GM12878 (cell line): Measurements from ENCODE around the gene DCAF4L1. TPM values are rescaled to one million over a fixed set of nuclear protein-coding genes. Genes with fewer than 3 reads are reported as not detected.

Experiments
- ATAC-seq: fragments of 200-7000 bp; cut with Tn5 transposase; 3 replicates; pipeline ENCODE4 v1.9.1; 2020; ENCODE audit warnings: mild to moderate bottlenecking, moderate library complexity
- BruUV-seq: library from RNA; stranded (reverse); fragments of 400-500 nt; replicated peaks from 2 replicates; lab custom pipeline; 2021; lab: Mats Ljungman, UMichigan
- CTCF ChIA-PET: fragments of 300-600 bp; sonication (Branson Sonifier 250); formaldehyde crosslinking; extraction: SDS; loops from one replicate; lab custom pipeline; 2021; ENCODE audit warnings: inconsistent platforms; lab: Yijun Ruan, JAX
- POLR2A ChIA-PET: fragments of 350-600 bp; formaldehyde crosslinking; extraction: SDS; loops from one replicate; lab custom pipeline; 2021; ENCODE audit warnings: inconsistent platforms; lab: Charles Lee
- RAD21 ChIA-PET: fragments of 300-600 bp; sonication (Branson Sonifier 250); formaldehyde crosslinking; loops from one replicate; lab custom pipeline; 2023; ENCODE audit warnings: antibody characterized with exemption; ENCODE audit not compliant: unreplicated experiment; lab: Charles Lee
- SMC1A ChIA-PET: fragments of 300-600 bp; sonication (Branson Sonifier 250); formaldehyde crosslinking; loops from one replicate; lab custom pipeline; 2023; ENCODE audit not compliant: unreplicated experiment, uncharacterized antibody; lab: Charles Lee
- DNase-seq: peaks from one replicate; pipeline ENCODE4 v3.0.0-alpha.2; 2011; ENCODE audit warnings: low read depth, low spot score
- FAIRE-seq: peaks from 3 replicates; lab custom pipeline; 2011; peaks lifted over from hg19 to GRCh38; lab: Jason Lieb, UNC
- H2AFZ ChIP-seq: 2 replicates; pipeline ENCODE4 v1.6.0; 2011; ENCODE audit warnings: low read depth, low read length, control low read depth; ENCODE audit not compliant: control insufficient read depth
- H3K27ac ChIP-seq: 2 replicates; pipeline ENCODE4 v1.5.1; 2011; ENCODE audit warnings: control low read depth; ENCODE audit not compliant: control insufficient read depth, insufficient read depth
- H3K27me3 ChIP-seq, 2 experiments: replicated peaks in 1 of 2; 2 replicates each; pipeline versions ENCODE4 v1.6.0 to v1.6.1; 2011; ENCODE audit warnings: low read length in 1 of 2; ENCODE audit not compliant: control insufficient read depth in 2 of 2, insufficient read depth in 2 of 2
- H3K36me3 ChIP-seq, 2 experiments: 2 replicates each; pipeline ENCODE4 v1.5.1; 2011; ENCODE audit warnings: low read length in 1 of 2; ENCODE audit not compliant: control insufficient read depth in 2 of 2, insufficient read depth in 2 of 2
- H3K4me1 ChIP-seq: 2 replicates; pipeline ENCODE4 v1.6.1; 2011; ENCODE audit warnings: mild to moderate bottlenecking, low read length, moderate library complexity, mixed read lengths; ENCODE audit not compliant: control insufficient read depth, insufficient read depth
- H3K4me2 ChIP-seq: 2 replicates; pipeline ENCODE4 v1.6.0; 2011; ENCODE audit warnings: control low read depth; ENCODE audit not compliant: control insufficient read depth, insufficient read depth
- H3K4me3 ChIP-seq: fragments of 200-600 bp; sonication (generic); 2 replicates; pipeline ENCODE4 v1.5.1; 2016
- H3K79me2 ChIP-seq: 2 replicates; pipeline ENCODE4 v1.6.0; 2011; ENCODE audit warnings: low read length; ENCODE audit not compliant: control insufficient read depth, insufficient read depth
- H3K9ac ChIP-seq: 2 replicates; pipeline ENCODE4 v1.8.0; 2011; ENCODE audit warnings: low read length, control low read depth, mixed read lengths; ENCODE audit not compliant: control insufficient read depth, insufficient read depth
- H3K9me3 ChIP-seq: replicated peaks from 3 replicates; pipeline ENCODE4 v1.5.1; 2011; ENCODE audit warnings: mild to moderate bottlenecking, low read length; ENCODE audit not compliant: control insufficient read depth, insufficient read depth
- H4K20me1 ChIP-seq: 2 replicates; pipeline ENCODE4 v1.6.0; 2011; ENCODE audit not compliant: control insufficient read depth, insufficient read depth
- CEBPB ChIP-seq, 2 experiments: fragments of 150-350 bp in 1 of 2; IDR thresholded peaks; 2 replicates each; pipeline ENCODE4 v1.6.1; 2012 to 2014; ENCODE audit warnings: low read depth in 2 of 2, low read length in 2 of 2, borderline replicate concordance in 1 of 2, inconsistent platforms in 1 of 2
- EED ChIP-seq: sonication (generic); IDR thresholded peaks from 2 replicates; pipeline ENCODE4 v1.6.1; 2016; ENCODE audit warnings: antibody characterized with exemption, low read depth
- GATAD2B ChIP-seq: fragments of 450-650 bp; conservative IDR thresholded peaks from 2 replicates; pipeline ENCODE4 v1.6.1; 2017; ENCODE audit warnings: low read depth, mild to moderate bottlenecking, moderate library complexity
- IKZF2 ChIP-seq, 2 experiments: fragments of 450-650 bp; IDR thresholded peaks; 2 replicates each; pipeline ENCODE4 v1.6.1; 2017; ENCODE audit warnings: mild to moderate bottlenecking in 2 of 2, moderate library complexity in 2 of 2
- JUND ChIP-seq: IDR thresholded peaks from 2 replicates; pipeline ENCODE4 v1.6.1; 2012; ENCODE audit warnings: low read depth, mild to moderate bottlenecking, low read length, improper control_type of control experiment, moderate library complexity
- LARP7 ChIP-seq: fragments of 450-650 bp; IDR thresholded peaks from 2 replicates; pipeline ENCODE4 v1.6.1; 2017; ENCODE audit warnings: mild to moderate bottlenecking
- NFYA ChIP-seq: IDR thresholded peaks from 2 replicates; pipeline ENCODE4 v1.6.1; 2011; ENCODE audit warnings: low read depth, mild to moderate bottlenecking, low read length, improper control_type of control experiment, borderline replicate concordance
- NR2F1 ChIP-seq: fragments of 450-650 bp; conservative IDR thresholded peaks from 2 replicates; pipeline ENCODE4 v1.6.1; 2017; ENCODE audit warnings: mild to moderate bottlenecking
- POLR2A ChIP-seq: IDR thresholded peaks from 2 replicates; pipeline ENCODE4 v1.6.1; 2011; ENCODE audit warnings: low read depth, mild to moderate bottlenecking, low read length
- POU2F2 ChIP-seq: IDR thresholded peaks from 3 replicates; pipeline ENCODE4 v1.6.1; 2011; ENCODE audit warnings: low read depth, mild to moderate bottlenecking, low read length, borderline replicate concordance
- SREBF2 ChIP-seq: IDR thresholded peaks from 2 replicates; pipeline ENCODE4 v1.6.1; 2012; ENCODE audit warnings: mild to moderate bottlenecking, low read length
- SUPT20H ChIP-seq: IDR thresholded peaks from 2 replicates; pipeline ENCODE4 v1.6.1; 2011; ENCODE audit warnings: low read depth, mild to moderate bottlenecking, low read length, moderate library complexity, borderline replicate concordance; ENCODE audit not compliant: control insufficient read depth
- TCF3 ChIP-seq: IDR thresholded peaks from 2 replicates; pipeline ENCODE4 v1.6.1; 2012; ENCODE audit warnings: low read depth, mild to moderate bottlenecking, low read length, borderline replicate concordance; ENCODE audit not compliant: insufficient read depth
- ZNF24 ChIP-seq: fragments of 450-650 bp; IDR thresholded peaks from 2 replicates; pipeline ENCODE4 v1.6.1; 2017; ENCODE audit warnings: antibody characterized with exemption, mild to moderate bottlenecking
- WGBS: methylation state at CpG from one replicate; pipeline ENCODE4 v1.1.6; 2016; ENCODE audit warnings: low lambda C conversion rate; ENCODE audit not compliant: insufficient replicate concordance, insufficient coverage; ENCODE audit errors: missing lambda C conversion rate; 5-methylcytosine and 5-hydroxymethylcytosine counted together
- in situ Hi-C: fragments of 300-500 bp; cut with MboI; formaldehyde crosslinking; loops from 9 replicates; pipeline ENCODE4 v1.14.3; 2018; ENCODE audit warnings: mixed read lengths
- intact Hi-C: fragments of 100-400 bp; cut with micrococcal nuclease; formaldehyde crosslinking; loops from one replicate; pipeline ENCODE4 v1.14.2; 2022; ENCODE audit not compliant: unreplicated experiment
- polyA plus RNA-seq, 11 experiments: library from polyadenylated mRNA; depleted of rRNA in 4 of 11; unstranded in 6 of 11; stranded (reverse) in 5 of 11; fragments of >200 nt; fragmentation: Nextera tagmentation in 4 of 11; fragmentation: Illumina TruSeq in 1 of 11; extraction: Ambion mirVana in 4 of 11; extraction: Trizol in 1 of 11; gene quantifications; 1 replicate in 1 of 11; 2 replicates in 10 of 11; pipeline versions ENCODE4 v1.2.1 to v1.2.3, GENCODE V29; 2011 to 2016; ENCODE audit warnings: inconsistent platforms in 2 of 11, missing spikeins in 2 of 11, low read depth in 1 of 11
- total RNA-seq, 4 experiments: library from RNA; depleted of rRNA in 3 of 4; stranded (reverse); fragments of >200 nt in 3 of 4; fragmentation: Illumina TruSeq in 1 of 4; extraction: Trizol in 1 of 4; gene quantifications; 2 replicates each; pipeline versions ENCODE4 v1.2.1 to v1.2.3, GENCODE V29; 2013 to 2021
- TF ChIP-seq, protein P1 (sequence below): fragments of 450-650 bp; IDR thresholded peaks from 2 replicates; pipeline ENCODE4 v1.6.1; 2017; ENCODE audit warnings: borderline replicate concordance
- TF ChIP-seq, protein P2 (sequence below): IDR thresholded peaks from 2 replicates; pipeline ENCODE4 v1.6.1; 2012; ENCODE audit warnings: mild to moderate bottlenecking, low read depth, low read length
- TF ChIP-seq, protein P3 (sequence below): IDR thresholded peaks from 2 replicates; pipeline ENCODE4 v1.6.1; 2011; ENCODE audit warnings: mild to moderate bottlenecking, low read depth, low read length, moderate library complexity; ENCODE audit not compliant: insufficient replicate concordance
- TF ChIP-seq, protein P4 (sequence below): fragments of 450-650 bp; IDR thresholded peaks from 2 replicates; pipeline ENCODE4 v1.6.1; 2018; ENCODE audit warnings: borderline replicate concordance, mild to moderate bottlenecking; ENCODE audit not compliant: partially characterized antibody

The DCAF4L1 gene
- total and polyA plus RNA-seq, 10 of the 15 experiments (the other 5 are each of a cell fraction or from before 2014, with no cell fraction given), result 0.04 to 0.48 (median 0.18) TPM

DNA sequence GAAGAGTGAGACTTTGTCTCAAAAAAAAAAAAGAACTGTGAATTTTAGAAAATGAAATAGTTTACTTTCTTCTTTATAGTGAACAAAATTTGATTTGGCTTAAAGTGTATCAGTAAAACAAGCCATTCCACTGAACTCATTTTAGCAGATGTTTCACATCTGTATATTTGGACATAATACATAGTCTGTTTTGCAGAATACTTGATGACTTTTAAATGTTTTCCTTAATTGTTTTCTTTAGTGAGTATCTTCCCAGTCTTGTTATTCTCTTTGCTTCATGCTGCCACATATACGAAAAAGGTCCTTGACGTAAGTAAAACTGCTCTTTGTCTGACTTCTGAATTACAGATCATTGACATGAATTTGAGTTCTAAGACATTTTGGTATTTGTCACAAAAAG, 38.0 kb upstream of the DCAF4L1 start:
- no peak for ATAC-seq
- Histone ChIP-seq H3K79me2 (peaks cover 12% of the 10 kb centered on the region), H3K27me3 (no peaks in the 10 kb centered on the region), H3K36me3 (peaks cover 0 to 23% of the 10 kb centered on the region in 2 experiments; a peak in 3 of 4 replicates), H4K20me1 (no peaks in the 10 kb centered on the region), H3K9me3 (no peaks in the 10 kb centered on the region), H3K4me1 (no peaks in the 10 kb centered on the region), H2AFZ (no peak overlapping the region), H3K9ac (no peak overlapping the region), H3K27ac (no peak overlapping the region), H3K4me2 (no peak overlapping the region), H3K4me3 (no peak overlapping the region)
- no peak for DNase-seq
- ChIA-PET SMC1A (no interaction called here), CTCF (no interaction called here), RAD21 (no interaction called here), POLR2A (no interaction called here)
- no peak for FAIRE-seq
- intact Hi-C loops (no loop called here), in situ Hi-C loops (no loop called here)
- BruUV-seq, result no TSS peak
- WGBS, result 100% methylated on average over 2 of the region's 2 CpGs
- TF ChIP-seq, protein P1, sequence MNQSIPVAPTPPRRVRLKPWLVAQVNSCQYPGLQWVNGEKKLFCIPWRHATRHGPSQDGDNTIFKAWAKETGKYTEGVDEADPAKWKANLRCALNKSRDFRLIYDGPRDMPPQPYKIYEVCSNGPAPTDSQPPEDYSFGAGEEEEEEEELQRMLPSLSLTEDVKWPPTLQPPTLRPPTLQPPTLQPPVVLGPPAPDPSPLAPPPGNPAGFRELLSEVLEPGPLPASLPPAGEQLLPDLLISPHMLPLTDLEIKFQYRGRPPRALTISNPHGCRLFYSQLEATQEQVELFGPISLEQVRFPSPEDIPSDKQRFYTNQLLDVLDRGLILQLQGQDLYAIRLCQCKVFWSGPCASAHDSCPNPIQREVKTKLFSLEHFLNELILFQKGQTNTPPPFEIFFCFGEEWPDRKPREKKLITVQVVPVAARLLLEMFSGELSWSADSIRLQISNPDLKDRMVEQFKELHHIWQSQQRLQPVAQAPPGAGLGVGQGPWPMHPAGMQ, result no peak
- no peak for TF ChIP-seq NR2F1
- TF ChIP-seq SUPT20H, result no peak
- no peak for TF ChIP-seq EED
- no peak for TF ChIP-seq NFYA
- TF ChIP-seq, protein P2, sequence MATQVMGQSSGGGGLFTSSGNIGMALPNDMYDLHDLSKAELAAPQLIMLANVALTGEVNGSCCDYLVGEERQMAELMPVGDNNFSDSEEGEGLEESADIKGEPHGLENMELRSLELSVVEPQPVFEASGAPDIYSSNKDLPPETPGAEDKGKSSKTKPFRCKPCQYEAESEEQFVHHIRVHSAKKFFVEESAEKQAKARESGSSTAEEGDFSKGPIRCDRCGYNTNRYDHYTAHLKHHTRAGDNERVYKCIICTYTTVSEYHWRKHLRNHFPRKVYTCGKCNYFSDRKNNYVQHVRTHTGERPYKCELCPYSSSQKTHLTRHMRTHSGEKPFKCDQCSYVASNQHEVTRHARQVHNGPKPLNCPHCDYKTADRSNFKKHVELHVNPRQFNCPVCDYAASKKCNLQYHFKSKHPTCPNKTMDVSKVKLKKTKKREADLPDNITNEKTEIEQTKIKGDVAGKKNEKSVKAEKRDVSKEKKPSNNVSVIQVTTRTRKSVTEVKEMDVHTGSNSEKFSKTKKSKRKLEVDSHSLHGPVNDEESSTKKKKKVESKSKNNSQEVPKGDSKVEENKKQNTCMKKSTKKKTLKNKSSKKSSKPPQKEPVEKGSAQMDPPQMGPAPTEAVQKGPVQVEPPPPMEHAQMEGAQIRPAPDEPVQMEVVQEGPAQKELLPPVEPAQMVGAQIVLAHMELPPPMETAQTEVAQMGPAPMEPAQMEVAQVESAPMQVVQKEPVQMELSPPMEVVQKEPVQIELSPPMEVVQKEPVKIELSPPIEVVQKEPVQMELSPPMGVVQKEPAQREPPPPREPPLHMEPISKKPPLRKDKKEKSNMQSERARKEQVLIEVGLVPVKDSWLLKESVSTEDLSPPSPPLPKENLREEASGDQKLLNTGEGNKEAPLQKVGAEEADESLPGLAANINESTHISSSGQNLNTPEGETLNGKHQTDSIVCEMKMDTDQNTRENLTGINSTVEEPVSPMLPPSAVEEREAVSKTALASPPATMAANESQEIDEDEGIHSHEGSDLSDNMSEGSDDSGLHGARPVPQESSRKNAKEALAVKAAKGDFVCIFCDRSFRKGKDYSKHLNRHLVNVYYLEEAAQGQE, result no peak
- TF ChIP-seq JUND, result no peak
- TF ChIP-seq, protein P3, sequence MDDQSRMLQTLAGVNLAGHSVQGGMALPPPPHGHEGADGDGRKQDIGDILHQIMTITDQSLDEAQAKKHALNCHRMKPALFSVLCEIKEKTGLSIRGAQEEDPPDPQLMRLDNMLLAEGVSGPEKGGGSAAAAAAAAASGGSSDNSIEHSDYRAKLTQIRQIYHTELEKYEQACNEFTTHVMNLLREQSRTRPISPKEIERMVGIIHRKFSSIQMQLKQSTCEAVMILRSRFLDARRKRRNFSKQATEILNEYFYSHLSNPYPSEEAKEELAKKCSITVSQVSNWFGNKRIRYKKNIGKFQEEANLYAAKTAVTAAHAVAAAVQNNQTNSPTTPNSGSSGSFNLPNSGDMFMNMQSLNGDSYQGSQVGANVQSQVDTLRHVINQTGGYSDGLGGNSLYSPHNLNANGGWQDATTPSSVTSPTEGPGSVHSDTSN, result no peak
- no peak for TF ChIP-seq GATAD2B
- no peak for TF ChIP-seq IKZF2 (IDR thresholded peaks at IDR 0.05)
- TF ChIP-seq POU2F2, result no peak
- no peak for TF ChIP-seq ZNF24
- TF ChIP-seq LARP7, result no peak
- no peak for TF ChIP-seq CEBPB (IDR thresholded peaks at IDR 0.05; ENCODE audit: borderline replicate concordance in 1 of 2, low read depth in 2 of 2, low read length in 2 of 2)
- TF ChIP-seq, protein P4, sequence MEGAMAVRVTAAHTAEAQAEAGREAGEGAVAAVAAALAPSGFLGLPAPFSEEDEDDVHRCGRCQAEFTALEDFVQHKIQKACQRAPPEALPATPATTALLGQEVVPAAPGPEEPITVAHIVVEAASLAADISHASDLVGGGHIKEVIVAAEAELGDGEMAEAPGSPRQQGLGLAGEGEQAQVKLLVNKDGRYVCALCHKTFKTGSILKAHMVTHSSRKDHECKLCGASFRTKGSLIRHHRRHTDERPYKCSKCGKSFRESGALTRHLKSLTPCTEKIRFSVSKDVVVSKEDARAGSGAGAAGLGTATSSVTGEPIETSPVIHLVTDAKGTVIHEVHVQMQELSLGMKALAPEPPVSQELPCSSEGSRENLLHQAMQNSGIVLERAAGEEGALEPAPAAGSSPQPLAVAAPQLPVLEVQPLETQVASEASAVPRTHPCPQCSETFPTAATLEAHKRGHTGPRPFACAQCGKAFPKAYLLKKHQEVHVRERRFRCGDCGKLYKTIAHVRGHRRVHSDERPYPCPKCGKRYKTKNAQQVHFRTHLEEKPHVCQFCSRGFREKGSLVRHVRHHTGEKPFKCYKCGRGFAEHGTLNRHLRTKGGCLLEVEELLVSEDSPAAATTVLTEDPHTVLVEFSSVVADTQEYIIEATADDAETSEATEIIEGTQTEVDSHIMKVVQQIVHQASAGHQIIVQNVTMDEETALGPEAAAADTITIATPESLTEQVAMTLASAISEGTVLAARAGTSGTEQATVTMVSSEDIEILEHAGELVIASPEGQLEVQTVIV, result no peak
- no peak for TF ChIP-seq POLR2A
- TF ChIP-seq SREBF2, result no peak
- no peak for TF ChIP-seq TCF3
